ENCODE results near the gene NKD1.

Gene NKD1

GRCh38 chr16:50557046-50557445 is 8.8 kb downstream of the NKD1 start:
- Histone ChIP-seq H3K27ac (ENCODE audit: insufficient read depth, low read length, poor library complexity, severe bottlenecking) (no peak overlapping the region), H3K4me1 (ENCODE audit: control insufficient read depth, insufficient read depth, low read length, poor library complexity, severe bottlenecking) (no peaks in the 10 kb centered on the region), H3K36me3 (ENCODE audit: control insufficient read depth, insufficient read depth, low read length) (peaks cover 5% of the 10 kb centered on the region), H3K27me3 (replicated peaks; ENCODE audit: control insufficient read depth, insufficient read depth, low read length, poor library complexity, severe bottlenecking) (no peaks in the 10 kb centered on the region), H3K4me3 (ENCODE audit: insufficient read depth, low read depth, low read length, poor library complexity, severe bottlenecking) (no peak overlapping the region), H3K9me3 (ENCODE audit: control insufficient read depth, low read length) (peaks cover 7% of the 10 kb centered on the region)
- DNase-seq = no peak

- no peak overlapping the region for H3K27ac ChIP-seq (ENCODE audit: insufficient read depth, low read length, poor library complexity, severe bottlenecking)
- peaks cover 7% of the 10 kb centered on the region for H3K9me3 ChIP-seq (ENCODE audit: control insufficient read depth, low read length)
- peaks cover 5% of the 10 kb centered on the region for H3K36me3 ChIP-seq (ENCODE audit: control insufficient read depth, insufficient read depth, low read length)
- DNase-seq = no peak
- no peaks in the 10 kb centered on the region for H3K4me1 ChIP-seq (ENCODE audit: control insufficient read depth, insufficient read depth, low read length, poor library complexity, severe bottlenecking)
- H3K27me3 ChIP-seq (replicated peaks; ENCODE audit: control insufficient read depth, insufficient read depth, low read length, poor library complexity, severe bottlenecking) = no peaks in the 10 kb centered on the region
- no peak overlapping the region for H3K4me3 ChIP-seq (ENCODE audit: insufficient read depth, low read depth, low read length, poor library complexity, severe bottlenecking)
These were observed 10.7 kb downstream of the NKD1 start for GRCh38 chr16:50558913-50559312.

GRCh38 chr16:50559342-50559741 is 11.1 kb downstream of the NKD1 start:
- Histone ChIP-seq H3K4me1 (ENCODE audit: control insufficient read depth, insufficient read depth, low read length, poor library complexity, severe bottlenecking) (no peaks in the 10 kb centered on the region), H3K9me3 (ENCODE audit: control insufficient read depth, low read length) (peaks cover 7% of the 10 kb centered on the region), H3K4me3 (ENCODE audit: insufficient read depth, low read depth, low read length, poor library complexity, severe bottlenecking) (no peak overlapping the region), H3K27me3 (replicated peaks; ENCODE audit: control insufficient read depth, insufficient read depth, low read length, poor library complexity, severe bottlenecking) (no peaks in the 10 kb centered on the region), H3K36me3 (ENCODE audit: control insufficient read depth, insufficient read depth, low read length) (peaks cover 5% of the 10 kb centered on the region), H3K27ac (ENCODE audit: insufficient read depth, low read length, poor library complexity, severe bottlenecking) (no peak overlapping the region)
- no peak for DNase-seq

GRCh38 chr16:50559804-50560514 is 11.8 kb downstream of the NKD1 start:
- no peak overlapping the region for H3K27ac ChIP-seq (ENCODE audit: insufficient read depth, low read length, poor library complexity, severe bottlenecking)
- H3K27me3 ChIP-seq (replicated peaks; ENCODE audit: control insufficient read depth, insufficient read depth, low read length, poor library complexity, severe bottlenecking) = no peaks in the 10 kb centered on the region
- no peak overlapping the region for H3K4me3 ChIP-seq (ENCODE audit: insufficient read depth, low read depth, low read length, poor library complexity, severe bottlenecking)
- peaks cover 5% of the 10 kb centered on the region for H3K36me3 ChIP-seq (ENCODE audit: control insufficient read depth, insufficient read depth, low read length)
- H3K9me3 ChIP-seq (ENCODE audit: control insufficient read depth, low read length) = peaks cover 7% of the 10 kb centered on the region
- DNase-seq = no peak
- peaks cover 5% of the 10 kb centered on the region for H3K4me1 ChIP-seq (ENCODE audit: control insufficient read depth, insufficient read depth, low read length, poor library complexity, severe bottlenecking)

GRCh38 chr16:50560903-50561863 is 13.0 kb downstream of the NKD1 start:
- no peak overlapping the region for H3K27ac ChIP-seq (ENCODE audit: insufficient read depth, low read length, poor library complexity, severe bottlenecking)
- no peaks in the 10 kb centered on the region for H3K27me3 ChIP-seq (replicated peaks; ENCODE audit: control insufficient read depth, insufficient read depth, low read length, poor library complexity, severe bottlenecking)
- peaks cover 5% of the 10 kb centered on the region for H3K4me1 ChIP-seq (ENCODE audit: control insufficient read depth, insufficient read depth, low read length, poor library complexity, severe bottlenecking)
- no peak for DNase-seq
- H3K4me3 ChIP-seq (ENCODE audit: insufficient read depth, low read depth, low read length, poor library complexity, severe bottlenecking) = no peak overlapping the region
- no peaks in the 10 kb centered on the region for H3K36me3 ChIP-seq (ENCODE audit: control insufficient read depth, insufficient read depth, low read length)
- peaks cover 7% of the 10 kb centered on the region for H3K9me3 ChIP-seq (ENCODE audit: control insufficient read depth, low read length)

GRCh38 chr16:50562657-50563056 is 14.5 kb downstream of the NKD1 start:
- H3K36me3 ChIP-seq (ENCODE audit: control insufficient read depth, insufficient read depth, low read length) = no peaks in the 10 kb centered on the region
- peaks cover 5% of the 10 kb centered on the region for H3K4me1 ChIP-seq (ENCODE audit: control insufficient read depth, insufficient read depth, low read length, poor library complexity, severe bottlenecking)
- DNase-seq = no peak
- H3K4me3 ChIP-seq (ENCODE audit: insufficient read depth, low read depth, low read length, poor library complexity, severe bottlenecking) = no peak overlapping the region
- peaks cover 7% of the 10 kb centered on the region for H3K9me3 ChIP-seq (ENCODE audit: control insufficient read depth, low read length)
- H3K27ac ChIP-seq (ENCODE audit: insufficient read depth, low read length, poor library complexity, severe bottlenecking) = no peak overlapping the region
- no peaks in the 10 kb centered on the region for H3K27me3 ChIP-seq (replicated peaks; ENCODE audit: control insufficient read depth, insufficient read depth, low read length, poor library complexity, severe bottlenecking)

- Histone ChIP-seq H3K27me3 (replicated peaks; ENCODE audit: control insufficient read depth, insufficient read depth, low read length, poor library complexity, severe bottlenecking) (no peaks in the 10 kb centered on the region), H3K9me3 (ENCODE audit: control insufficient read depth, low read length) (peaks cover 7% of the 10 kb centered on the region), H3K4me1 (ENCODE audit: control insufficient read depth, insufficient read depth, low read length, poor library complexity, severe bottlenecking) (peaks cover 5% of the 10 kb centered on the region), H3K4me3 (ENCODE audit: insufficient read depth, low read depth, low read length, poor library complexity, severe bottlenecking) (no peak overlapping the region), H3K27ac (ENCODE audit: insufficient read depth, low read length, poor library complexity, severe bottlenecking) (no peak overlapping the region), H3K36me3 (ENCODE audit: control insufficient read depth, insufficient read depth, low read length) (no peaks in the 10 kb centered on the region)
- no peak for DNase-seq
These were observed 15.8 kb downstream of the NKD1 start for GRCh38 chr16:50563989-50564388.

GRCh38 chr16:50565428-50565827 is 17.2 kb downstream of the NKD1 start:
- H3K4me1 ChIP-seq (ENCODE audit: control insufficient read depth, insufficient read depth, low read length, poor library complexity, severe bottlenecking) = peaks cover 5% of the 10 kb centered on the region
- peaks cover 7% of the 10 kb centered on the region for H3K9me3 ChIP-seq (ENCODE audit: control insufficient read depth, low read length)
- no peaks in the 10 kb centered on the region for H3K36me3 ChIP-seq (ENCODE audit: control insufficient read depth, insufficient read depth, low read length)
- no peak overlapping the region for H3K4me3 ChIP-seq (ENCODE audit: insufficient read depth, low read depth, low read length, poor library complexity, severe bottlenecking)
- DNase-seq = no peak
- no peaks in the 10 kb centered on the region for H3K27me3 ChIP-seq (replicated peaks; ENCODE audit: control insufficient read depth, insufficient read depth, low read length, poor library complexity, severe bottlenecking)
- H3K27ac ChIP-seq (ENCODE audit: insufficient read depth, low read length, poor library complexity, severe bottlenecking) = no peak overlapping the region

GRCh38 chr16:50566014-50566962 is 18.1 kb downstream of the NKD1 start:
- Histone ChIP-seq H3K4me3 (ENCODE audit: insufficient read depth, low read depth, low read length, poor library complexity, severe bottlenecking) (no peak overlapping the region), H3K27ac (ENCODE audit: insufficient read depth, low read length, poor library complexity, severe bottlenecking) (no peak overlapping the region), H3K27me3 (replicated peaks; ENCODE audit: control insufficient read depth, insufficient read depth, low read length, poor library complexity, severe bottlenecking) (no peaks in the 10 kb centered on the region), H3K4me1 (ENCODE audit: control insufficient read depth, insufficient read depth, low read length, poor library complexity, severe bottlenecking) (peaks cover 5% of the 10 kb centered on the region), H3K36me3 (ENCODE audit: control insufficient read depth, insufficient read depth, low read length) (no peaks in the 10 kb centered on the region), H3K9me3 (ENCODE audit: control insufficient read depth, low read length) (peaks cover 5% of the 10 kb centered on the region)
- no peak for DNase-seq

All from effector memory CD4-positive, alpha-beta T cell (primary cell).